IPS DF 4.7 (cell line): Measurements from ENCODE around the gene NAB2.
A peak's percentile ranks its signal among the peaks of the same experiment; 100 is the strongest.
"Not testable (repeated sequence)": the region's sequence is repeated elsewhere in the genome, so short reads cannot be mapped to it uniquely, and the experiment has no call there.

ENCODE experiments used
- DNase-seq: peaks from one replicate; pipeline ENCODE4 v3.0.0-alpha.2; 2013; ENCODE audit warnings: low spot score; ENCODE audit errors: extremely low read depth

Gene NAB2

DNA sequence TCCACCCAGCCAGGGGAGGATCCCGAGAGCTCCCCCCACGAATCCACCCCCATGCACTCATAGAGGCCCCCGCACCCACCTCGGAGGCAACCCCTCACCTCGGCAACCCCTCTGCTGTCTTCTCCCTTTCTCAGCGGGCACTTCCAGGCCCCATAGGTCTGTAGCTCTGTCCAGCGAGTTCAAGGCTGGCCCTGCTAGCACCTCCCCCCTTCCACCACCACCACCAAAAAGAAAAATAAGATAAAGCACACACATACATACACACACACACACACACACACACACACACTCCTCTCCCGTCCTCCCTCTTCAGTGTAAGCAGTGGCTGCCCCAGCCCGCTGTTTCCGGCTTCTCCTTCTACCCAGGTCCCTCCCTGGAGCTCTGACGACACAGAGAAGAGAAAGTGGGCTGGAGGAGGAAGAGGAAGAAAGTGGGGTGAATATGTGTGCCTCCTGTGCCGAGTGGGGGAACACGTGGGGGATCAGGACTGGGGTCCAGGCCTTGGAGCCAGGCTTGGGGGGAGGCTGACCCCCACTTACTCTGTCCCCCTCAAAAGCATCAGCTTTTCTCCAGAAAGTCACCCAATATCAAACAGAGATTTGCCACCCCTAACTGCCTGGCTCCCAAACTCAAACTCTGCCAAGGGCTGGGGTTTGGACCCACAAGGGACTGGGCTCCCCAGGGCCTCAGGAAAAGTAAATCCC is 22.3 kb downstream of the NAB2 start, which contains the start of gene STAT6:
Gene STAT6, minus strand, starts transcription at position 332 of the 704 bp plus-strand sequence. CDS start 3,084 bp downstream, outside the sequence.
- DNase-seq: no peak

DNA sequence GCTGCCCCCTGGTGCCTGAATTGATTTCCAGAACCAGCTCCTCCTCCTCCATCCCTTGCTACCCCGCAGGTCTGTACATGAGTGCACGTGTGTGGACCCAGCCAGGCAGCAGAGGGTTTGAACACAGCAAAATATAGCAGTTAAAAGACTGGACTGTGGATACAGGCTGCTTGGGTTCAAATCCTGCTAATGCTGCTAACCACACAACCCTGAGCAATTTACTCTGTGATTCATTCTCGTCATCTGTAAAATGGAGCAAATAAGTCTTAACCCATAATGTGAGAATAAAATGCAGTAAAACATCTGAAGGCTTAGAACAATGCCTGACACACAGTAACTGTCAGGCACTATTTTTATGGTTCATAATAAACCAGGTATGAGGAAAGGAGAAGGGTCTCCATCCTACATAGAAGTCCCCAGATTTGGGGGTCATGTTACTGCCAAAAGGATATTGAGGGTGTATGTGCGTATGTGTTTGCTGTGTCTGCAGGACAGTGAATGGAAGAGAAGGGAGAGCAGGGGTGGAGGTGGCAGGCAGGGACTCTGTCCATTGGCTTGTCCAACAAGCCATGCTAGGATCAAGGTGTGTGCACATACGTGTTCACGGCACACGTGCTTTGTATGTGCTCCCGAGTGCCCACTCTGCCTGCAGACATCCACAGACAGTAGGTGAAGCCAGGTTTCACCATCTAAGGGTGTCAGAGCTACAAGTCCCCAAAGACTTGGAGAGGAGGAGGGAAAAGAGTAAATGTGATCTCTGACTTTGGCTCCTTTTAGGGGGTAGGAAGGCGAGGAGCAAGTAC is 23.8 kb downstream of the NAB2 start:
- DNase-seq: no peak

DNA sequence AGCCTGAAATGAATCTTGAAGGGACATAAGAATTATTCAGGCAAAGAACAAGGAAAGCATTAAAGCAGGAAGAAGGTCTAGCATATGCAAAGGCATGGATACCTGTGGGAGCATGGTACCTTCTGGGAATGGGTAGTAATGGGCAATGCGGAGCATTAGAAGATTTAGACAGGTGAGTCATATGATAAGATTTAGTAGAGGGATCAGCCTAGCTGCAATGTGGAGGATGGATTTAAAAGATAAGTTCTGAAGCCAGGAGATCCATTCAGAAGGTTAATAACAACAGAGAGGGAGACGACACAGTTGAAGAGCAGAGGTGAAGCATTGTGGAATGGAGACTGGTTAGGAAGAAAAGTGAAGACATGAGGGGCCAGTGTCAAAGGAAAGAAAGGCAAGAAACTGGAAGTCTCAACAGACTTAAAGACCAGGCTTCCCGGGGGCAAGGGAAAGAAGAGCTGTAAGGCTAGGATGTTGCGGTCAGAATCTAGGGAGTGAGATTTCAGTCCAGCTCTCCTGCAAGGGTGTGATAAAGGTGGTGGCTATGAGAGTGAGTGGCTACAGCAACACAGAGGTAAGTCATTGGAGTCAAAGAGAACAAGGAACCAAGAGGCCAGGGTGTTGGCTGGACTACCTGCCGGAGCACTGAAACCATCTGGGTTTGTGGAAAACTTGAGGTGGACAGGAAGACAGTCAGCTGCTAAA is 27.8 kb downstream of the NAB2 start:
- no peak for DNase-seq

DNA sequence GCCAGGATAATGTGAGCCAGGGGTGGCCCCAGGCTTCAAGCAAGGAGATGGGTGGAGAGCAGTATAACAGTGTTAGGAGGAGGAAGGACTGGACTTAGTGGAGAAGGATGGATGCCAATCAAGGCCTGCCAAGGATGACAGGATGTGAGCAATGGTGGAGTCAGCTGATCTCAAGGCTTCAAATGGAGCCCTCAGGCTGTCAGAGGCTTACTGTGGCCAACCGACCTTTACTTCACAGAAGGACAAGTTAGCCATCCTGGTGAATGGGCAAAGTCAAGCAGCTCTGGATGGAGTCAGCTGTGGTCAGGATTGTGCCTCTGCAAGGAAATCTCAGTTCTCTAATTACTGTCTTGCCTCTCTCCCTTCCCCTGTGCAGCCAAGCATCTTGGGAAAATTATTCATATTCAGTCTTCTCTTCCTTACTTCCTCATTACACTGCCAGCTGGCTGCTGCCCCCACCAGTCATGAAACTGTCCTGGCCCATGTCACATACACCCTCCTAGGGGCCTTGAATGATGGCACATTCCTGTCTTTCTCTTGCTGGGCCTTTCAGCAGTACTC is 29.9 kb downstream of the NAB2 start:
- no peak for DNase-seq

DNA sequence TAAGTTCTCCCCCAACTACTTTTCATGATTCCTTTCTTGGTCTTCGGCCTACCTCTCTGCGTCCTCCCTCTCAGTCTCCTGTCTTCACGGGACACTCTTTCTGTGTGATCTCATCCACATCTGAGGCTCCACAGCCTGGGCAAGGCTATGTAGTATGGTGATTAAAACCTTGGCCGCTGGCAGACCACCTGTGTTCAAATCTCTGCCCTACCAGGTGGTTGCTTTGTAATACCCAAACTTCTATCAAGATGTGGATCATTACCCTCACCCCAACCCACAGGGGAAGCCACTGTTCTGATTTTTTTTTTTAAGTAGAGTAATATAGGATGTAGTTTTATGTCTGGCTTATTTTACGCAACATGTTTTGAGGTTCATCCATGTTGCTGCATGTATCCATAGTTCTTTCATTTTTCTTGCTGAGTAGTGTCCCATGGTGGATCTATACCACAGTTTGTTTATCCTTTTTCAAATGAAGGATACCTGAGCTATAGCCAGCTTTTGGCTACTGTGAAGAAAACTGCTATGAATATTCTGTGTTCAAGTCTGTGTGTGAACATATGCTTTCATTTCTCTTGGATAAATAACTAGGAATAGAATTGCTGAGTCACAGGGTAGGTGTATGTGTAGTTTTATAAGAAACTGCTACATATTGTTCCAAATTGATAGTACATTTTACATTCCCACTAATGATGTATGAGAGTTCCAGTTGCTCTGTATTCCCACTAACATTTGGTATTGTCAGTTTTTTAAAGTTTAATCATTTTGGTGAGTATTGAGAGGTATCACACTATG is 30.6 kb downstream of the NAB2 start:
- no peak for DNase-seq

DNA sequence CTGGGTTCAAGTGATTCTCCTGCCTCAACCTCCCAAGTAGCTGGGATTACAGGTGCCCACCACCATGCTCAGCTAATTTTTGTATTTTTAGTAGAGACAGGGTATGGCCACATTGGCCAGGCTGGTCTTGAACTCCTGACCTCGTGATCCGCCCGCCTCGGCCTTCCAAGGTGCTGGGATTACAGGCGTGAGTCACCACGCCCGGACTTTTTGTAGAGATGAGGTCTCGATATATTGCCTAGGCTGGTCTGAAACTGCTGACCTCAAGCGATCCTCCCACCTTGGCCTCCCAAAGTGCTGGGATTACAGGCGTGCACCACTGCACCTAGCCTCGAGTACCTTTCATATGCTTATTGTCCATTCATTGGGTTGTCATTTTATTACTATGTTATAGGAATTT is 31.8 kb downstream of the NAB2 start:
- DNase-seq: not testable (repeated sequence)

DNA sequence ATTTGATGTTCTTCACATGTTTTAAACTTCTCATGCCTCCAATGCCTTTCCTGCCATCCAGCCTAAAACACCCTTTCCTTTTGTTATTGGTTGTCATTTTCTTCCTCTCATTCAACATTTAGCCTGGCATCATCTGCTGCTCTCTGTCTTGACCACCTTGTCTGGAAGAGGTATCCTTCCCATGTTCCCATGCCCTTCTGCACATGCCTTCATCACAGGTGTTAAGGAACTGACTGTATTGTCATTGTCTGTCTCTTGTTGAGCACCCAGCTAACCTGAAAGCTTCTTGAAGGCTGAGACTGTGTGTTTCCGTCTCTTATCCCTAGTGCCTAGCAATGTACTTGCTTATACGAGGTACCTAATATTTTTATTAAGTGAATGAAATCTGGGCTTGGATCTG is 34.9 kb downstream of the NAB2 start:
- DNase-seq: no peak

DNA sequence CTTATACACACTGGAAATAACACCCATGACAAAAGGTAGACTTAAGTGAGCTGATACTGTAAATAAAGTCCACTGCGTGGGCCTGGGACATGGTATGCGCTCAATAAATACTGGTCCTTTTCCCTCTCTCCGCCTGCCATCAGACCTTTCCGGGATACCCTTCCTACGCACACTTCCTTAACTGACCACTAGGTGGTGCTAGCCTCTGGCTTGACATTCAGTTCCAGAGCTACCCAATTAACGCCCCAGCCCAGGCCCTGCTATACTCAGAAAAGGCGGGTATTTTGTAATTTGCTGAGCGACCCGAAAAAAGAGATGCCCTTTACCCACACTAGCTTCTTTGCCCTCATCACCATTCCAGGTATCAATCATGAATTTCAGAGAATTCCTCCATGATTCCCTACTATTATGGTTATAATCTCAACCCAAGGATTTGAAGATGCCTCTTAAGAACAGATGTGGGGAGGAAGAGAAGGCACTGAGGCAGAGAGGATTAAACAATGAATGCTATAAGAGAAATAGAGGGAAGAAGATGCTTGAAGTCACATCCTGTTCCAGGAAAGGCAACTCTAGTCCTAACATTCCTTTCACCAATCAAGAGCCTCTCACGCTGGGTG is 35.5 kb downstream of the NAB2 start:
- peak; percentile 81 for DNase-seq

DNA sequence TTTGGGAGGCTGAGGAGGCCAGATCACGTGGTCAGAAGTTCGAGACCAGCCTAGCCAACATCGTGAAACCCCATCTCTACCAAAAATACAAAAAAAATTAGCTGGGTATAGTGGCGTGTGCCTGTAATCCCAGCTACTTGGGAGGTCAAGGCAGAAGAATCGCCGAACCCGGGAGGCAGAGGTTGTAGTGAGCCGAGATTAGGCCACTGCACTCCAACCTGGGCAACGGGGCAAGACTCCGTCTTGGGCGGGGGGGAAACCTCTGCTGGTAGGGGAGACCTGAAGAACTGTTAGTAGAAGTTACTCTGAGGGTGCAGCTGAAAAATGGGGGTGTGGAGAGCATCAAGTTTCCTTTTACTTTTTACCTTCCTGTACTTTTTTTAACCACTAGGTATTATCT is 37.1 kb downstream of the NAB2 start:
- DNase-seq: no peak

DNA sequence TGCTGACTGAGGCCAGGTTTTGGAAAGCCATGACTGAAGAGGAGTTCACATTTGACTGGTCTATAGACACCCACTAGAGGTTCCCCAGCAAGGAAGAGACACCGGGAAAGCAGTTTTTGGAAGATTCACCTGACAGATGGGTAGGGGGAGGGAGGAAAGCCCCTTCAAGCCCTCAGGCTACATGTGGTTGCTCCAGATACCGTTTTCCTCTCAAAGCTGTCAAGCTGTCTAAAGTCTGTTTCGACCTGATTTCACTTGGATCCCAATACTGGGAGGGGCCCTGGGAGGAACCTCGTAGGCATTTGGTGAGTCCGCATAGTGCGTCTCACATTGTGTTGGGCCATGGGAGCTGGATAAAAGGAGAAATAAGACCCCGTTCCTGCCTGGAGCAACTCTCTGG is 37.6 kb downstream of the NAB2 start:
- DNase-seq: no peak

DNA sequence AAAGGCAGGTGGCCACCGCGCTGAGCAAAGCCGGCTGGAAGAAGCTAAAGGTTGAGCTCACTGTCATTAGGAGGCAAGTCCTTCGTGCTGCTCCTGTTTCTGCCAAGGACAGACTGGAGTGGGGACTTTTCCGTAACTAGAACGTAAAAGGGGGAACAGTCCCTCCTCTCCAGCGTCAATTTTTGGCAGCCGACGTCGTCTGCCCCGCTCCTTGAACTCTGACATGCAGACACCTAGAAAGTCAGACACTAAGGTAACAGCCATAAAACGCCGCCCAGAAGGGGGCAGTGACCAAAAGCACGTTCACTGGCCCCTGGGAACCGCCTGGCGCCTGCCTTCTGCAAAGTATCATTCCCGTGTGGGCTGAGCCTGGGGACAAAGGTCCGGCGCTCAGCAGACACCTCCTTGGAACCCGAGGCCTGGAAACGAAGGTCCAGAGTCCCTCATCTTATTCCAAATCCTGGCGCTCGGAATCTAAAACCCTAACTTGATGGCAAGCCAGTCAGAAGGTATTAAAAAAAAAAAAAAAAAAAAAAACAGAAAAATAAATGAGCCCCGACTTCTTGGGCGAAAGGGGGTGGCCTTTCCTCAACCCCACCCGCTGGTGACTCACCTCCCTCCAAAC is 38.3 kb downstream of the NAB2 start:
- no peak for DNase-seq

DNA sequence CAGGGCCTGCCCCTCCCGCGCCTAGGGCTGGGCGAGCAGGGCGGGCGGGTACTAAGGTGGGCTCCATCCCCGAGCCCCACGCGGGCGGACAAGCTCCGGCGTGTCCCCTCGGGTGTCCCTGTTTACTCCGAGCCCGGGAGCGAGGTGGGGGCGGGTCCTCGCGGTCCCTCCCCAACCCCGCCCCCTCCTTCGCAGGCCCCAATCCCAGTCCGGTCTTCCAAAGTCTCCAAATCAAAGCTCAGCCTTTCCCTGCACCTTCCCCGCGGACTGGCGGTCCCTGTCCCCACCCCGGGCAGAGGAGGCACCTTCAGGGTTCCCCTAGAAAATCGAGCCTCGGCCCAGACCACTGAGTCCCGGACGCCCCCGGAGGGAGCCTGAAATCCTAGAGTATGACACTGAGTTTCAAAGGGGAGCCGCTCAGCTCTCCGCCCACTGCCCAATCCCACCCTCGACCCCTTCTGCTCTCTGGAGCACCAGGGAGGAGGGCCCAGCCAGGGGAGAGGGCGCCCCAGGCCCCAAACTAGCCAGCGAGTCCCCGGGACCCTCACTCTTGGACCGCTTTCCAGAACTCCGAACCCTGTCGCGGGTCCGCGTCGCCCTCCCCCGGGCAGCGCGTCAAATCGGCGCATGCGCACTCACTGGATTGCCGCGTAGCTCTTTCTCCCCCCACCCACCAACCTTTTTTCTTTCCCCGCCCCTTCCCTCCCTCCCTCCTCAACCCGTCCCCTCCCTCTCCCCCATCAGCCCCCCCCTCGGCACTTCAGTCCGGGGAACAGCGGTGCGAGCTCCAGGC is 39.0 kb downstream of the NAB2 start, which contains the start of gene LRP1:
Gene LRP1, plus strand, starts transcription at position 758 of the 793 bp plus-strand sequence. CDS start 482 bp downstream, outside the sequence.
- peak; percentile 56 for DNase-seq

DNA sequence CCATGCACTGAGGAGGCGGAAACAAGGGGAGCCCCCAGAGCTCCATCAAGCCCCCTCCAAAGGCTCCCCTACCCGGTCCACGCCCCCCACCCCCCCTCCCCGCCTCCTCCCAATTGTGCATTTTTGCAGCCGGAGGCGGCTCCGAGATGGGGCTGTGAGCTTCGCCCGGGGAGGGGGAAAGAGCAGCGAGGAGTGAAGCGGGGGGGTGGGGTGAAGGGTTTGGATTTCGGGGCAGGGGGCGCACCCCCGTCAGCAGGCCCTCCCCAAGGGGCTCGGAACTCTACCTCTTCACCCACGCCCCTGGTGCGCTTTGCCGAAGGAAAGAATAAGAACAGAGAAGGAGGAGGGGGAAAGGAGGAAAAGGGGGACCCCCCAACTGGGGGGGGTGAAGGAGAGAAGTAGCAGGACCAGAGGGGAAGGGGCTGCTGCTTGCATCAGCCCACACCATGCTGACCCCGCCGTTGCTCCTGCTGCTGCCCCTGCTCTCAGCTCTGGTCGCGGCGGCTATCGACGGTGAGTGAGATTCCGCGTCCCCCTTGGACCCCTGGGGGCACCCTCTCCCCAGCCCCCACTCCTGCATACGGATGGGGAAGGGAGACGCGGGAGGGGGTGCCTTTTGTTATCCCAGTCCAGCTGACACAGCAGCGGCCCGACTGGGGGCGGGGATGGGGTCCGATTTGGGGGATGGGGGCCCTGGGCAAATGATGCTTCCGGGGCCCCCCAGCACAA is 39.8 kb downstream of the NAB2 start:
- DNase-seq: no peak

DNA sequence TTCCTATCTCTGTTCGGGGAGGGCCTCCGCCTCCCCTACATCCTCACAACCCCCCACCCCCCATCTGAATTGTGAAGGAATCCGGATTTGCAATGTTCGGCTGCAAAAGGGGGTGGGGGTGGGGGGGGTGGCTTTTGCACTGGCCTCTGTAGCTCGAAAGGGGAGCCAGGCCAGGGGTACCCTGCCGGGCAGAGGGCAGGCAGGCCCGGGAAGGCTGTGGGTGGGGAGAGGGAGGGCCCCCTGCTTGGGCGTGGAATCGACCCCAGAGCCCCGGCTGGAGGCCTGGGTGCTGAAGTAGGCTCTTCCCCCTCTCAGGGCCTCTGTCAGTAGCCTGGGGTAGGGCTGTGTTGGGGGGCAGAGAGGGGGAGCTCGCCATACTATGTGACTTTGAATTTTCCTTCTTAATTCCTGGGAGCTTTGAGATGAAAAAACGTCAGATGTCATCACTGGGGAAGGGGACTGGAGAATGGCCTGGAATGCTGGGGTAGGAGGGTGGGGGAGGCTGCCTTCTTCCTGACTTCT is 40.5 kb downstream of the NAB2 start:
- DNase-seq: no peak

DNA sequence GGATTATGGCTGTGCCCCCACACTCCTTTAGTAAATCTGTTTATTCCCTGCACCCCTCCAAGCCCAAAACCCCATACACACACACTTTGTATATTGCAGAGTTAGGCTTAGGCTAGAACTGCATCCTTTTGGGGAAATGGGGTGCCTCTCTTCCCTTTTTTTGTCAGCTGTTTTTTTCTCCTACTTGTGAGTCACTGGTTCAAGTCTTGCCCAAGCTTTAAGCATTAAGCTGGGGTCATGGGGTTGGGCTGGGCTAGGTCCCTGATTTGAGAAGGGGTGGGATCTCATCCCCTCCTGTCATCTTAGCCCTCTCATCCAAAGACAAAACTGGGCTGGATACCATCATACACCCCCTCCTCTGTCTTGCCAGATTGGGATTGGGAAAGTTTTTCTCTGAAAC is 41.0 kb downstream of the NAB2 start:
- no peak for DNase-seq

DNA sequence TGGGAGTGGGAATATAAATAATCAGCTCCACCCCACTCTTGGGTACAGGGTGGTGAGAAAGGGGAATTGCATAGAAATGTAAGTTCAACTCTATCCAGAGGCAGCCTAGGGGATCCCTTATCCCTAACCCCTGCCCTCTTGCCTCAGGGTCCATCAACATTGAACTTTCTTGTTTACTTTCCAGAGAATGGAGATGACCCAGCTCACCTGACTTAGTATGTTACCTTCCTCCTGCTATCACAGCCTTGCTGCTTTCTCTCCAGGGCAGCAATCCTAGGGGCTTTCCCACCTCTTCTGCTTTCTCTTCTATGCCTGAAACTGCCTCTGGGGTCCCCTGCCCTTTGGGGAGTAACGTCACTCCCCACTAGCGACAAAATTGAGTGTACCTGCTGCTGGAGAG is 42.0 kb downstream of the NAB2 start:
- DNase-seq: no peak

DNA sequence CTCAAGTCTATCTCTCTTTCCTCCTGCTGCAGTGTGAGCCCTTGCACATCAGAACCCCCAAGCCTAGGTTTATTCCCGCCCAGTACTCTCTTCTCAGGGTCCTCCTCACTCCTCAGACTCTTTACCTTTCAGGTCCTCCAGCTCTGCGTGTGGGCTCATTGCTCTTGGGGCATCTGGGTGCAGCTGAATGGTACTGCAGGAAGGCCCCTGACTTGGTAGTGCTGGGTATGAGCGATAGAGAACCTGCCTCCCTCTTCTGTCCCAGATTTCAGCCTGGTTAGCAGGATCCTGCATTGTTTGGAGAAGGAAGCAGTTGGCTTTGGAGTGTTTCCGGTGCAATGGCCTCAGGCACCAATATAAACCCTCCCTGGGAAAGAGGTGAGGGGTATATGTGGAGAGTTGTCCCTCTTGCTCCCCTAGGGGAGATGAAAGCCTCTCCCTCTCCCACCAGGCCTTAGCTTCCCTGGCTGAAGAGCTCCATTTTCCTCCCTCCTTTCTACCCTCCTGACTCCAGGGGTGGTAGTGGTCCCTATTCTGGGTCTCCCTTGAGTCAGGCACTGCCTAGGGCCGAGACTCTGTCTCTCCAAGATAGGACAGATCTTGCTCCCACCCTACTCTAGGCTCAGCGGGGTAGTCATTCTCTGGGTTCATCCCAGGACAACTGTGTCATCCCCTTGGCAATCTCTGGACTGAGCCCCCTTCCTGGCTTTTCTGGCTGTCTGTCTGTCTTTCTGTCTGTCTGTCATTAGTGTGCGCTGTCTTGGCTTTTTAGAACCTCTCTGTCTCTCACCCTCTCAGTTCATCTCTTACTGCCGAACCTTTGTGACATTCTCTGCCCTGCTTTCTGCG is 43.2 kb downstream of the NAB2 start:
- DNase-seq: no peak
